A549 (cell line): ENCODE measurements around the gene ZNF410.

Source experiments
- POLR2A ChIP-seq: IDR thresholded peaks from 2 replicates; pipeline ENCODE4 v1.6.1; 2012; ENCODE audit warnings: mild to moderate bottlenecking, low read length
- ZSCAN20 ChIP-seq: fragments of 250-450 bp; sonication (Bioruptor Pico); IDR thresholded peaks from 2 replicates; pipeline ENCODE4 v1.8.0; 2022; ENCODE audit warnings: mild to moderate bottlenecking, moderate library complexity

- no peak for TF ChIP-seq POLR2A
- TF ChIP-seq ZSCAN20 (CRISPR knock-in tag) = no peak
Measured at GRCh38 chr14:73888971-73889370, 2.3 kb downstream of the ZNF410 start.
